Stomach (tissue), 4 donors: ENCODE measurements around the gene PPP3R2.

ENCODE experiments used
- CTCF ChIP-seq, 7 experiments: fragments of 450-650 bp in 4 of 7; fragments of 200-600 bp in 3 of 7; sonication (generic) in 3 of 7; IDR thresholded peaks; one replicate each; pipeline ENCODE4 v1.5.1; 2016 to 2019; ENCODE audit warnings: antibody characterized with exemption in 7 of 7, control low read depth in 2 of 7, mild to moderate bottlenecking in 1 of 7
- EP300 ChIP-seq: sonication (generic); formaldehyde crosslinking; IDR thresholded peaks from one replicate; pipeline ENCODE4 v1.6.1; 2017; ENCODE audit warnings: antibody characterized with exemption
- POLR2A ChIP-seq, 4 donors: fragments of 450-650 bp; IDR thresholded peaks; one replicate each; pipeline ENCODE4 v1.6.1; 2016; ENCODE audit warnings: antibody characterized with exemption in 4 of 4, control low read depth in 2 of 4, mild to moderate bottlenecking in 1 of 4, moderate library complexity in 1 of 4
- POLR2AphosphoS5 ChIP-seq, 3 donors: sonication (generic); formaldehyde crosslinking; IDR thresholded peaks; one replicate each; pipeline ENCODE4 v1.6.1; 2016; ENCODE audit warnings: antibody characterized with exemption in 3 of 3

DNA sequence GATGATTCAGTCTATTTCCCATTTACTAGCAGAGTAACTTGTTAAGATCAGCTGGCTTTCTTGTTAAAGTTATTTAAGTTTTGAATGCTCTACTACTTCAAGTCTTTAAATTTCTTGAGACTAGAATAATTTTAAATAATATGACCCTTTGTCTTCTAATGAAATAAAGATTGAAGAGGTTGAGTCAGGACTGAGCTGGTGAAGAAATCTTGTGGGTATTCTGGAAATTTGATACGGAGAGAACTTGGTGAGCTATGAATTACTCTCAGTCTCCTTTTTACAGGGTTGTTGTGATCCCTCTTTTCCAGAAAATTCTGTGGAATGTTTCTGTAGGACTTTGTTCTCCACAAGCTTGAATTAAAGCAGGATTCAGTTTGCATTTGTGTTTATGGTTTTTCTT is 31.8 kb downstream of the PPP3R2 start:
- no peak for TF ChIP-seq POLR2A (IDR thresholded peaks at IDR 0.05)
- no peak for TF ChIP-seq CTCF (IDR thresholded peaks at IDR 0.05)
- no peak for TF ChIP-seq POLR2AphosphoS5 (IDR thresholded peaks at IDR 0.05)
- no peak for TF ChIP-seq EP300
